ENCODE results near the gene SLAMF7.

SLAMF7 gene

DNA sequence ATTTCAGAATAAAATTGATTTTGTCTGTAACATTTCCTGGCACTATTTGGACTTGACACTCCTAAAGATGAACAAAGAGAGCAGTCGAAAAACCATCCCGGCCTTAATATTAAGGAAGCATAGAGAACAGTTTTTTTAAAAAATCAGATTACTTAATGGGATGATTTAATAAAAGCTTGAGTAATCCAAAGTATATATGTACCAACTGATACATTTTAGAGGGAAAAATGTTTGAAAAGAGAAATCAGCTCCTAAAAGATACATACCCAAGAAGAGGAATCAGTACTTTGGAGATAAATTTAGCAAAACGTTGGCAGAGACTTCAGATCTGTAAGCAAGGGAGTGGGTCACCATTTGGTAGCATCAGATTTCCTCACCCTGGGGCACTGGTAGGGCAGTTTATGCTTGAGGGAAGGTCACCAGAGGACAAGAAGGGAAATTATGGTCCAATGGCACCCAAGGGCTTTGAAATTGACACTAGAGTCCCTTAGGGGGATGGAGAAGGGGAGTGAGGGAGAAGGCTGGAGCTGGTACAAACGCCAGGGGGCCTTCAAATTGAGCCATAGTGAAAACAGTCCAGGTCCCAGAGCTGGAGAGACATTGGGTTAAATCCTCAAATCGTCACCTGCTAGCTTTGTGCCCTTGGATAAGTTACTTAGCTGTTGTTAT, 5.9 kb downstream of the SLAMF7 start:
- peaks cover 0 to under 1% of the 10 kb centered on the region in 2 donors for H3K27me3 ChIP-seq (ENCODE audit: control insufficient read depth in 1 of 2, insufficient read depth in 2 of 2, low read length in 2 of 2)
- H3K36me3 ChIP-seq (ENCODE audit: control insufficient read depth in 1 of 2, insufficient read depth in 2 of 2, low read length in 2 of 2), result no peaks in the 10 kb centered on the region
- no peak overlapping the region for H3K4me3 ChIP-seq (ENCODE audit: low read depth in 1 of 2, low read length in 2 of 2)
- H3K9ac ChIP-seq (ENCODE audit: low read depth in 1 of 2, low read length in 2 of 2), result no peak overlapping the region
- no peak overlapping the region for H3K27ac ChIP-seq (ENCODE audit: low read depth, low read length)
- no peaks in the 10 kb centered on the region for H3K9me3 ChIP-seq (ENCODE audit: control insufficient read depth in 1 of 2, low read length in 2 of 2)
- peaks cover 0 to 12% of the 10 kb centered on the region in 2 donors for H3K4me1 ChIP-seq (ENCODE audit: control insufficient read depth in 1 of 2, insufficient read depth in 2 of 2, low read length in 2 of 2)

DNA sequence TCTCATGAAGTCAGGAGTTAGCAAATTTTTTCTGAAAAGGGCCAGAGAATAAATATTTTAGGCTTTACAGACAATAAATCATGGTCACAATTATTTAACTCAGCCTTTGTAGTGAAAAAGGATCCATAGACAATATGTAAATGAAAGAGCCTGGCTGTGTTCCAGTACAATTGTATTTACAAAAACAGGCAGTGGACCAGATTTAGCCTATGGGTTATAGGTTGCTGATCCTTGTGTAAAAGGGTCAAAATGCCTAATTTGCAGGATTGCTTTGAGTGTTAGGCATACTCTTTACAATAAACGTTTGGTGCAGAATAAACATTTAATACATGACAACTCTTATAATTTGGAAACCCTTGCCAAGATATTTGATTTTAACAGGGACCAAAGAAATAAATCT, 6.5 kb downstream of the SLAMF7 start:
- Histone ChIP-seq H3K36me3 (ENCODE audit: control insufficient read depth in 1 of 2, insufficient read depth in 2 of 2, low read length in 2 of 2) (peaks cover 0 to 3% of the 10 kb centered on the region in 2 donors), H3K9ac (ENCODE audit: low read depth in 1 of 2, low read length in 2 of 2) (no peak overlapping the region), H3K4me3 (ENCODE audit: low read depth in 1 of 2, low read length in 2 of 2) (no peak overlapping the region), H3K27me3 (ENCODE audit: control insufficient read depth in 1 of 2, insufficient read depth in 2 of 2, low read length in 2 of 2) (peaks cover 0 to 4% of the 10 kb centered on the region in 2 donors), H3K27ac (ENCODE audit: low read depth, low read length) (no peak overlapping the region), H3K9me3 (ENCODE audit: control insufficient read depth in 1 of 2, low read length in 2 of 2) (no peaks in the 10 kb centered on the region), H3K4me1 (ENCODE audit: control insufficient read depth in 1 of 2, insufficient read depth in 2 of 2, low read length in 2 of 2) (peaks cover 0 to 12% of the 10 kb centered on the region in 2 donors)

DNA sequence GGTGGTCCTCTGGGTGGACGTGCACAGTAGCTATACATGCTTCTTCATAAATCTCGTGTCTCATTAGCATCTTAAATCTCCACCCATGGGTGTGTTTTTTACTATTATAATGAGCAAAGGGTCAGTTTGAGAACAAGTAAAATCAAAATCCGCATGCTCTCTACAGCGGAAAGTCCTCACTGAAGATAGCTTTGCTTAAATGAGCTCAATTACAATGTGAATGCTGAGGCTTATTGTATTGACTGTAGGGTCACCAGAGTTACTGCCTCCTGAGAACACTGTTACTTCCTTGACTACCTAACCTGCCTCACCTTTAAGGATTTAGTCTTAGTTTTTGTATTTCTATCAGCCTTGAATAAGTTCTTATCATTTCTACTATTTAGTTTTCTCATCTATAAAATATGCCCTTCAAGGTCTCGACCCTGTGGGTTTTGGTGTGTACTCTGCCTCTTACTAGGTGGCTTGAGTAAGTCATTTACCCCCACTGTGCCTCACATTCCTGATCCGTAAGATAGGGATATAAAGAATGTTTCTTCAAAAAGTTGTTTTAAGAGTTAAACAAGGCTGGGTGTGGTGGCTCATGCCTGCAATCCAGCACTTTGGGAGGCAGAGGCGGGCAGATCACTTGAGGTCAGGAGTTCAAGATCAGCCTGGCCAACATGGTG, 7.9 kb downstream of the SLAMF7 start:
- Histone ChIP-seq H3K9me3 (ENCODE audit: control insufficient read depth in 1 of 2, low read length in 2 of 2) (no peaks in the 10 kb centered on the region), H3K27ac (ENCODE audit: low read depth, low read length) (no peak overlapping the region), H3K4me3 (ENCODE audit: low read depth in 1 of 2, low read length in 2 of 2) (no peak overlapping the region)

DNA sequence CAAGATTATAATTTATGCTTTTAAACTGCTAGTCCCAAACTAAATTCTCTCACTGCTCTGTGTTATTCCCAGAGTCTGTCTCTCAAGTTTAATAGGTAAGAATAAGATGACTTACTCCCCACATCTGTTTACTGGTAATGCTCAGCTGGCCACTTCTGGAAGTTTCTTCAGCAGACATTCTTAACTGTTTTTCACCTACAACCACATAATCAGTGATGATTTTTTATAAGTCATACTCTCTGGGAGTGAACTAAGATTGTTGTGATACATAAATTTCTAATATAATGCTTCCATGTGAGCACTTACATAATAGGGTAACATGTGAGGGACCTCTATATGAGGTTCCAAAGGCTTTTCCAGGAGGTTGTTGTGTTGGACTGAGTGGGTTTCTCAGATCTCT, 8.7 kb downstream of the SLAMF7 start:
- Histone ChIP-seq H3K36me3 (ENCODE audit: control insufficient read depth in 1 of 2, insufficient read depth in 2 of 2, low read length in 2 of 2) (peaks cover 0 to 8% of the 10 kb centered on the region in 2 donors), H3K9me3 (ENCODE audit: control insufficient read depth in 1 of 2, low read length in 2 of 2) (no peaks in the 10 kb centered on the region), H3K27ac (ENCODE audit: low read depth, low read length) (no peak overlapping the region), H3K4me1 (ENCODE audit: control insufficient read depth in 1 of 2, insufficient read depth in 2 of 2, low read length in 2 of 2) (peaks cover 0 to 12% of the 10 kb centered on the region in 2 donors), H3K27me3 (ENCODE audit: control insufficient read depth in 1 of 2, insufficient read depth in 2 of 2, low read length in 2 of 2) (peaks cover 0 to 6% of the 10 kb centered on the region in 2 donors), H3K9ac (ENCODE audit: low read depth in 1 of 2, low read length in 2 of 2) (no peak overlapping the region), H3K4me3 (ENCODE audit: low read depth in 1 of 2, low read length in 2 of 2) (no peak overlapping the region)

More for the DNA sequence above, 7.9 kb downstream of the SLAMF7 start:
- Histone ChIP-seq H3K27me3 (ENCODE audit: control insufficient read depth in 1 of 2, insufficient read depth in 2 of 2, low read length in 2 of 2) (peaks cover 0 to 6% of the 10 kb centered on the region in 2 donors), H3K9ac (ENCODE audit: low read depth in 1 of 2, low read length in 2 of 2) (no peak overlapping the region), H3K36me3 (ENCODE audit: control insufficient read depth in 1 of 2, insufficient read depth in 2 of 2, low read length in 2 of 2) (peaks cover 0 to 8% of the 10 kb centered on the region in 2 donors), H3K4me1 (ENCODE audit: control insufficient read depth in 1 of 2, insufficient read depth in 2 of 2, low read length in 2 of 2) (peaks cover 0 to 12% of the 10 kb centered on the region in 2 donors)

DNA sequence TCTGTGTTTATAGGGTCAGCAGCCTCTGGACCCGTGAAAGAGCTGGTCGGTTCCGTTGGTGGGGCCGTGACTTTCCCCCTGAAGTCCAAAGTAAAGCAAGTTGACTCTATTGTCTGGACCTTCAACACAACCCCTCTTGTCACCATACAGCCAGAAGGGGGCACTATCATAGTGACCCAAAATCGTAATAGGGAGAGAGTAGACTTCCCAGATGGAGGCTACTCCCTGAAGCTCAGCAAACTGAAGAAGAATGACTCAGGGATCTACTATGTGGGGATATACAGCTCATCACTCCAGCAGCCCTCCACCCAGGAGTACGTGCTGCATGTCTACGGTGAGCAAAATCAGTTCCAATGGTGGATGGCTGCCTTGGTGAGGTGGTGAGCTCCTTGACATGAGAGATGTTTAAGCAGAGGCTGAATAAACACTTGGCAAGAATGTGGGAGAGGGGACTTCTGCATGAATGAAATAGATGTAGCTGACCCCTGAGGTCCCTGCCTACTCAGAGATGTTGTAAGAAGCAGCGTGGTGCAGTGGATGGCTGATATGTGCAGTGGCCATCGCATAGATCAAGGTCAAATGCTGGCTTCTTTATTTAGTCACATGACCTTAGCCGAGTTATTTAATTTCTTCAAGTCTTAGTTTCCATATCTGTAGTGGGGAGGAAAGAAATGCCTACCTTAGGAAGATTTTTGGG, 9.3 kb downstream of the SLAMF7 start:
- no peaks in the 10 kb centered on the region for H3K9me3 ChIP-seq (ENCODE audit: control insufficient read depth in 1 of 2, low read length in 2 of 2)
- peaks cover 0 to 6% of the 10 kb centered on the region in 2 donors for H3K27me3 ChIP-seq (ENCODE audit: control insufficient read depth in 1 of 2, insufficient read depth in 2 of 2, low read length in 2 of 2)
- H3K4me3 ChIP-seq (ENCODE audit: low read depth in 1 of 2, low read length in 2 of 2), result no peak overlapping the region
- no peak overlapping the region for H3K27ac ChIP-seq (ENCODE audit: low read depth, low read length)
- peaks cover 0 to 11% of the 10 kb centered on the region in 2 donors for H3K4me1 ChIP-seq (ENCODE audit: control insufficient read depth in 1 of 2, insufficient read depth in 2 of 2, low read length in 2 of 2)
- no peak overlapping the region for H3K9ac ChIP-seq (ENCODE audit: low read depth in 1 of 2, low read length in 2 of 2)
- H3K36me3 ChIP-seq (ENCODE audit: control insufficient read depth in 1 of 2, insufficient read depth in 2 of 2, low read length in 2 of 2), result peaks cover 0 to 8% of the 10 kb centered on the region in 2 donors

DNA sequence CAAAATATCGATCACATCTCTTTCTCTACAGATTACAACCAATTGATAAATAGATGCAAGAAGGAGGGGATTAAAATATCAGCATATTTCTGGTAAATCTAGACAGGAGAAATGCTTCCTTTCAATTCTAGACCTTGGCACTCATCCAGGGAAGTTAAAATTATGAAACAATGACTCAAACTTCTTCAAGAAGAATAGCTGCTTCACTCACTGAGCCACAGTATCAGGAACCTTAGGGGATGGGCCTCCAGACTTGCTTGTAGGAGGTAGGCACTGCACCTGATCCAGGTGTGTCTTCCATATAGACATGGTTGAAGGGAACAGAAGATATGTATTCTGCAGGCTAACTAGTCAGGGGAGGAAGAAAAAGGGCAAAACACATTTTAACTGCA, 9.8 kb downstream of the SLAMF7 start:
- Histone ChIP-seq H3K9me3 (ENCODE audit: control insufficient read depth in 1 of 2, low read length in 2 of 2) (no peaks in the 10 kb centered on the region), H3K27ac (ENCODE audit: low read depth, low read length) (no peak overlapping the region), H3K36me3 (ENCODE audit: control insufficient read depth in 1 of 2, insufficient read depth in 2 of 2, low read length in 2 of 2) (peaks cover 0 to 8% of the 10 kb centered on the region in 2 donors), H3K4me3 (ENCODE audit: low read depth in 1 of 2, low read length in 2 of 2) (no peak overlapping the region), H3K4me1 (ENCODE audit: control insufficient read depth in 1 of 2, insufficient read depth in 2 of 2, low read length in 2 of 2) (peaks cover 0 to 8% of the 10 kb centered on the region in 2 donors), H3K9ac (ENCODE audit: low read depth in 1 of 2, low read length in 2 of 2) (no peak overlapping the region), H3K27me3 (ENCODE audit: control insufficient read depth in 1 of 2, insufficient read depth in 2 of 2, low read length in 2 of 2) (peaks cover 0 to 6% of the 10 kb centered on the region in 2 donors)

DNA sequence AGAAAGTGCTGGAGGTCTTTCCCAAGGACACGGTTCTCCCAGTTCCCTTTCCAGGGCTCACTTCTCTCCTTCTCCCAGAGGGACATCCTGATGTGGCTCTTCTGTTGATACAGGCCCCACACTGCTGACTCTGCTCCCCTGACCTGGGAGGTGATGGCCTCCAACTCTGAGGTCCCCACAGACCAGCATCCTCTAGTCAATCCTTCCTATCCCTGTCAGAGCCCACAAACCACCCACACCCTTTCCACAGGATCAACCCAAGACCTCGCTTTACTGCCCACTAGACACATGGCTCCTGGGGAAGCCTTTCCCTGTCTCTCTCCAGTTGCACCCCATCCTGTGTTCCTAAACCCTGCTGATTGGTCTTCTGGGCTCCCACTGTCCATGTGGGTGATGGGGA, 11.6 kb downstream of the SLAMF7 start:
- Histone ChIP-seq H3K27ac (ENCODE audit: low read depth, low read length) (no peak overlapping the region), H3K9me3 (ENCODE audit: control insufficient read depth in 1 of 2, low read length in 2 of 2) (no peaks in the 10 kb centered on the region), H3K9ac (ENCODE audit: low read depth in 1 of 2, low read length in 2 of 2) (no peak overlapping the region), H3K27me3 (ENCODE audit: control insufficient read depth in 1 of 2, insufficient read depth in 2 of 2, low read length in 2 of 2) (peaks cover 0 to 6% of the 10 kb centered on the region in 2 donors), H3K4me3 (ENCODE audit: low read depth in 1 of 2, low read length in 2 of 2) (no peak overlapping the region), H3K4me1 (ENCODE audit: control insufficient read depth in 1 of 2, insufficient read depth in 2 of 2, low read length in 2 of 2) (no peaks in the 10 kb centered on the region), H3K36me3 (ENCODE audit: control insufficient read depth in 1 of 2, insufficient read depth in 2 of 2, low read length in 2 of 2) (peaks cover 0 to 8% of the 10 kb centered on the region in 2 donors)

DNA sequence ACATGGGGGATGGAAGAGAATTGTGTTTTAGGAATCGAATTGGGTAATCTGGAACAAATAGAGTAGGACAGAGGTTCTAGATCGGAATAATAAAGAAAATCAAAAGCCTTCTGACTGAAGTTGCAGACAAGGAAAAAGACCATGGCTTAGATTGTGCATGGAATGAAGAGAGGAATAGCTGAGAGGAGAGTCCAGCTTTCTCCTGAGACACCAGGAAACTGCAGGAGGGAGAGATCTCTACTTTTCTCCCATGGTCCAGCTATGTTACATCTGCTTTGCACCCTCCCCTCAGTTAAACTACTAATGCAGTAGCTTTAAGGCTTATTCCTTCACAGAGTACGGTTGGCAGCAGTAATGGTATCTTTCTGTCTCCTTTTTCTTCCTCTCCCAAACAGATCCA, 13.4 kb downstream of the SLAMF7 start:
- Histone ChIP-seq H3K9me3 (ENCODE audit: control insufficient read depth in 1 of 2, low read length in 2 of 2) (no peaks in the 10 kb centered on the region), H3K27me3 (ENCODE audit: control insufficient read depth in 1 of 2, insufficient read depth in 2 of 2, low read length in 2 of 2) (peaks cover 0 to 6% of the 10 kb centered on the region in 2 donors), H3K27ac (ENCODE audit: low read depth, low read length) (no peak overlapping the region), H3K4me3 (ENCODE audit: low read depth in 1 of 2, low read length in 2 of 2) (no peak overlapping the region), H3K9ac (ENCODE audit: low read depth in 1 of 2, low read length in 2 of 2) (no peak overlapping the region), H3K36me3 (ENCODE audit: control insufficient read depth in 1 of 2, insufficient read depth in 2 of 2, low read length in 2 of 2) (peaks cover 0 to 8% of the 10 kb centered on the region in 2 donors), H3K4me1 (ENCODE audit: control insufficient read depth in 1 of 2, insufficient read depth in 2 of 2, low read length in 2 of 2) (no peaks in the 10 kb centered on the region)

DNA sequence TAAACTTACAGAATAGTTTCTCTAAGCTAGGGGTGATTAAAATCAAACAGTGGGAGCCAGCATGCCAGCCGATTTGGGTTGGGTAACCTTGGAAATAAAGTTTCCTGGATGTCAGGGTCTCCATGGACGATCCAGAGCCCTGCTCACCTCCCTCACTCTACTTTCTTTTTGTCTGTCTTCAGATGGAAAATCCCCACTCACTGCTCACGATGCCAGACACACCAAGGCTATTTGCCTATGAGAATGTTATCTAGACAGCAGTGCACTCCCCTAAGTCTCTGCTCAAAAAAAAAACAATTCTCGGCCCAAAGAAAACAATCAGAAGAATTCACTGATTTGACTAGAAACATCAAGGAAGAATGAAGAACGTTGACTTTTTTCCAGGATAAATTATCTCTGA, 13.9 kb downstream of the SLAMF7 start:
- Histone ChIP-seq H3K27ac (ENCODE audit: low read depth, low read length) (no peak overlapping the region), H3K9ac (ENCODE audit: low read depth in 1 of 2, low read length in 2 of 2) (no peak overlapping the region), H3K4me1 (ENCODE audit: control insufficient read depth in 1 of 2, insufficient read depth in 2 of 2, low read length in 2 of 2) (no peaks in the 10 kb centered on the region), H3K36me3 (ENCODE audit: control insufficient read depth in 1 of 2, insufficient read depth in 2 of 2, low read length in 2 of 2) (peaks cover 0 to 8% of the 10 kb centered on the region in 2 donors), H3K4me3 (ENCODE audit: low read depth in 1 of 2, low read length in 2 of 2) (no peak overlapping the region), H3K9me3 (ENCODE audit: control insufficient read depth in 1 of 2, low read length in 2 of 2) (no peaks in the 10 kb centered on the region), H3K27me3 (ENCODE audit: control insufficient read depth in 1 of 2, insufficient read depth in 2 of 2, low read length in 2 of 2) (peaks cover 0 to 6% of the 10 kb centered on the region in 2 donors)

DNA sequence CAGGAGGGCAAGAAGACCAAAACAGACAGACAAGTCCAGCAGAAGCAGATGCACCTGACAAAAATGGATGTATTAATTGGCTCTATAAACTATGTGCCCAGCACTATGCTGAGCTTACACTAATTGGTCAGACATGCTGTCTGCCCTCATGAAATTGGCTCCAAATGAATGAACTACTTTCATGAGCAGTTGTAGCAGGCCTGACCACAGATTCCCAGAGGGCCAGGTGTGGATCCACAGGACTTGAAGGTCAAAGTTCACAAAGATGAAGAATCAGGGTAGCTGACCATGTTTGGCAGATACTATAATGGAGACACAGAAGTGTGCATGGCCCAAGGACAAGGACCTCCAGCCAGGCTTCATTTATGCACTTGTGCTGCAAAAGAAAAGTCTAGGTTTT, 14.5 kb downstream of the SLAMF7 start:
- H3K9ac ChIP-seq (ENCODE audit: low read depth in 1 of 2, low read length in 2 of 2), result no peak overlapping the region
- H3K9me3 ChIP-seq (ENCODE audit: control insufficient read depth in 1 of 2, low read length in 2 of 2), result no peaks in the 10 kb centered on the region
- no peak overlapping the region for H3K27ac ChIP-seq (ENCODE audit: low read depth, low read length)
- peaks cover 0 to 8% of the 10 kb centered on the region in 2 donors for H3K36me3 ChIP-seq (ENCODE audit: control insufficient read depth in 1 of 2, insufficient read depth in 2 of 2, low read length in 2 of 2)
- no peak overlapping the region for H3K4me3 ChIP-seq (ENCODE audit: low read depth in 1 of 2, low read length in 2 of 2)
- H3K27me3 ChIP-seq (ENCODE audit: control insufficient read depth in 1 of 2, insufficient read depth in 2 of 2, low read length in 2 of 2), result peaks cover 0 to 6% of the 10 kb centered on the region in 2 donors
- no peaks in the 10 kb centered on the region for H3K4me1 ChIP-seq (ENCODE audit: control insufficient read depth in 1 of 2, insufficient read depth in 2 of 2, low read length in 2 of 2)

All from duodenal mucosa (tissue), 2 donors.